Type B pancreatic cell (in vitro differentiated cells): ENCODE data around the gene CCDC93. TPM values are rescaled to one million over a fixed set of nuclear protein-coding genes. Genes with fewer than 3 reads are reported as not detected.

Source experiments
- DNase-seq: peaks from one replicate; pipeline ENCODE4 v3.0.0; 2021; ENCODE audit warnings: mixed read lengths; ENCODE audit not compliant: unreplicated experiment; ENCODE audit errors: extremely low spot score
- H3K27ac Mint-ChIP-seq: 2 replicates; pipeline ENCODE4 v1.8.0; 2021; ENCODE audit warnings: mild to moderate bottlenecking, mixed read lengths
- H3K27me3 Mint-ChIP-seq: 2 replicates; pipeline ENCODE4 v1.8.0; 2021; ENCODE audit warnings: mixed read lengths
- H3K36me3 Mint-ChIP-seq: 2 replicates; pipeline ENCODE4 v1.8.0; 2021; ENCODE audit warnings: mixed read lengths
- H3K4me1 Mint-ChIP-seq: one replicate; pipeline ENCODE4 v1.8.0; 2021; ENCODE audit warnings: mixed read lengths; ENCODE audit not compliant: unreplicated experiment
- H3K4me3 Mint-ChIP-seq: 2 replicates; pipeline ENCODE4 v1.8.0; 2021; ENCODE audit warnings: mild to moderate bottlenecking, mixed read lengths
- H3K9me3 Mint-ChIP-seq: 2 replicates; pipeline ENCODE4 v1.8.0; 2021; ENCODE audit warnings: mixed read lengths
- CTCF ChIP-seq: fragments of 200-600 bp; sonication (generic); conservative IDR thresholded peaks from 2 replicates; pipeline ENCODE4 v1.5.0; 2021; ENCODE audit warnings: antibody characterized with exemption, mild to moderate bottlenecking
- total RNA-seq: library from RNA; stranded (reverse); gene quantifications from 2 replicates; pipeline ENCODE4 v1.2.1, GENCODE V29; 2021; ENCODE audit warnings: low replicate concordance

Gene CCDC93
- total RNA-seq, 1 donor from 2014 or later = 36.7 TPM

- Mint-ChIP-seq H3K36me3 (no peaks in the 10 kb centered on the region), H3K9me3 (no peaks in the 10 kb centered on the region), H3K4me3 (no peak overlapping the region), H3K27me3 (peaks cover 77% of the 10 kb centered on the region), H3K27ac (no peak overlapping the region), H3K4me1 (peaks cover 9% of the 10 kb centered on the region)
- no peak for DNase-seq
- TF ChIP-seq CTCF = peak; percentile 79
Observed at GRCh38 chr2:118046634-118047210, 32.9 kb upstream of the CCDC93 start.

DNA sequence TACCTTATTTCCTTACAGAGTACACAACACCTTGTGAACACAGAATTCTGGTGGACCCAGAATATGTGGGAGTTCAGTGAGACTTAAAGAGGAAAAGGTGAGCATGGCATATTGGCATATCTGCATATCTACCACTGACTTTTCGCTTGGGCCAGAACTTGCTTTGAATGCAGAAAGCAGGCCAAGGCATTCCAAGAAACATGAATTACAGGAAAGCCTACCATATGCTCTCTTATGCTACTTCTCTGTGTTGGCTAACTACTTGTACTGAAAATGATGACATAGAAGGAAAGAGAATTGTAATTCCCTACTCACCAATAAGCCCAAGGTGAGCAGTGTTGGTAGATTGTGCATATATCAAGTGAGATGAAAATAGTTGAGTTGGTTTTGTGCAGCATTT lies 31.4 kb upstream of the CCDC93 start:
- H3K27me3 Mint-ChIP-seq = peaks cover 80% of the 10 kb centered on the region

GRCh38 chr2:118044854-118045253 lies 31.0 kb upstream of the CCDC93 start:
- Mint-ChIP-seq H3K9me3 (no peaks in the 10 kb centered on the region), H3K27me3 (peaks cover 78% of the 10 kb centered on the region)
- no peak for TF ChIP-seq CTCF

More for the DNA sequence above, 31.4 kb upstream of the CCDC93 start:
- no peaks in the 10 kb centered on the region for H3K36me3 Mint-ChIP-seq
- H3K4me3 Mint-ChIP-seq = no peak overlapping the region
- no peak for DNase-seq
- TF ChIP-seq CTCF = no peak
- no peaks in the 10 kb centered on the region for H3K9me3 Mint-ChIP-seq
- peaks cover 4% of the 10 kb centered on the region for H3K4me1 Mint-ChIP-seq
- H3K27ac Mint-ChIP-seq = no peak overlapping the region

GRCh38 chr2:118044103-118044716 lies 30.3 kb upstream of the CCDC93 start:
- no peak for TF ChIP-seq CTCF
- Mint-ChIP-seq H3K27me3 (peaks cover 79% of the 10 kb centered on the region), H3K4me1 (peaks cover 4% of the 10 kb centered on the region), H3K4me3 (no peak overlapping the region), H3K9me3 (no peaks in the 10 kb centered on the region), H3K36me3 (no peaks in the 10 kb centered on the region), H3K27ac (no peak overlapping the region)
- DNase-seq = no peak

More at GRCh38 chr2:118044854-118045253, 31.0 kb upstream of the CCDC93 start:
- no peak overlapping the region for H3K27ac Mint-ChIP-seq
- no peaks in the 10 kb centered on the region for H3K36me3 Mint-ChIP-seq
- no peak overlapping the region for H3K4me3 Mint-ChIP-seq
- peaks cover 4% of the 10 kb centered on the region for H3K4me1 Mint-ChIP-seq
- DNase-seq = no peak

DNA sequence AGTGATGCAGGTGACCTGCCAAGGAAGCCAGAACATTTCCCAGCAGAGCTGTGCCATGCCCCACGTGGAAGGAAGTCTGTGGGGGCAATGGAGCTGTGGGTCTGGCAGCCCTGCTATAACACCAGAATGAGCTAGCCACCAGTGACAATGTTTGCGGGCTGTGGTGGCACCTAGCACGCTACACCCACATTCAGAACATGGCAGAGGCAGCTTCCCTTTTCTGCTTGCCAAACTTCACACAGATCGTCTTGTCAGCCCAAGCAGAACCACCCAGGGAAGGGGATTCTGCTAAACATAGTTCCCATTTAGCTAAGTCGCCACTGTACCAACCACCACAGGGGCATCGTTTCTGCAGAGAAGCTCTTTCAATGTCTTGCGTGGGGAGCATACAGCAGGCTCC lies 27.0 kb upstream of the CCDC93 start:
- Mint-ChIP-seq H3K36me3 (no peaks in the 10 kb centered on the region), H3K4me3 (no peak overlapping the region), H3K9me3 (peaks cover 5% of the 10 kb centered on the region), H3K27ac (no peak overlapping the region), H3K4me1 (no peaks in the 10 kb centered on the region), H3K27me3 (peaks cover 77% of the 10 kb centered on the region)
- no peak for DNase-seq
- no peak for TF ChIP-seq CTCF
